Uterus (tissue), 2 donors: Measurements from ENCODE around the gene ITPA.

Source experiments
- POLR2A ChIP-seq, 2 donors: fragments of 450-650 bp; IDR thresholded peaks; one replicate each; pipeline ENCODE4 v1.6.1; 2016; ENCODE audit warnings: antibody characterized with exemption in 2 of 2, mild to moderate bottlenecking in 1 of 2, moderate library complexity in 1 of 2
- TF ChIP-seq, protein P1 (sequence below), 4 experiments: fragments of 200-600 bp in 2 of 4; fragments of 450-650 bp in 2 of 4; sonication (generic) in 2 of 4; IDR thresholded peaks; one replicate each; pipeline ENCODE4 v1.5.1; 2016 to 2019; ENCODE audit warnings: antibody characterized with exemption in 4 of 4, mild to moderate bottlenecking in 2 of 4, moderate library complexity in 1 of 4

DNA sequence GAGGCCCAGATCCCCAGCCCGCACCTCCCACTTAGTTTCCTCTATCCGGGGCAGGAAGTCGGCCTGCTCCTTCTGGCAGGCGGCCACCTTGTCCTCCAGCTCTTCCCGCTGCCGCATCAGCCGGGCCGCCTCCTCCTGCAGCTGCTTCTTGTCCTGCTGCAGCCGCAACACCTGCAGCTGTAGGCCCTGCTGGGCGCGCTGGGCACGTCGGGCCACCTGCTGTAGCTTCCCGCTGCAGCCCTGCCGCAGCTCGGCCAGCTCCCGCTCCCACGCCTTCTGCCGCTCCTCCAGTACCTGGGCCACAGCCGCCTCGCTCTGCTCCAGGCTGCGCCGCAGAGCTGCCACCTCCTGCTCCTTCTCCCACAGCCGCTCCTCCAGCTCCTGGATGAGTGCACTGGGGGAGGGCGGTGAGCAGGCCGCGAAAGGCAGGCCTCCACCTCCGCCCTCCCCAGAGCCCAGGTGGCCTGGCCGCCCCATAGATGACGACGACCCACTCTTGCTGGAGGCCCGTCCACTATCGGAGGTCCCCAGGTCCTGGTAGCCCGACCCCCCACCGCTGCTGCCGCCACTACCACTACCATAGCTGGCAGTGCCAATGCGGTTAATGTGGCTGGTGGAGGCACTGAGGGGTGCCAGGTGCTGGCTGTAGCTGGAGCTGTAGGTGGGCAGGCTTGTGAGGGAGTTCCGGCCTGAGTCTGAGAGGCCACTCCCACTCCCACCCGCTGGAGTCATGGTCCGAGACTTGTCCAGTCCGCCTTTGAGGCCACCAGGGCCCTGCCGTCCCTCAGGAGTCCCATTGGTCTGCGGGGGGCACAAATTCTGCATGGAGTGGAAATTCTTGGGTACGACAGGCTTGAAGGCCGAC lies 43.6 kb upstream of the ITPA start:
- TF ChIP-seq, protein P1, sequence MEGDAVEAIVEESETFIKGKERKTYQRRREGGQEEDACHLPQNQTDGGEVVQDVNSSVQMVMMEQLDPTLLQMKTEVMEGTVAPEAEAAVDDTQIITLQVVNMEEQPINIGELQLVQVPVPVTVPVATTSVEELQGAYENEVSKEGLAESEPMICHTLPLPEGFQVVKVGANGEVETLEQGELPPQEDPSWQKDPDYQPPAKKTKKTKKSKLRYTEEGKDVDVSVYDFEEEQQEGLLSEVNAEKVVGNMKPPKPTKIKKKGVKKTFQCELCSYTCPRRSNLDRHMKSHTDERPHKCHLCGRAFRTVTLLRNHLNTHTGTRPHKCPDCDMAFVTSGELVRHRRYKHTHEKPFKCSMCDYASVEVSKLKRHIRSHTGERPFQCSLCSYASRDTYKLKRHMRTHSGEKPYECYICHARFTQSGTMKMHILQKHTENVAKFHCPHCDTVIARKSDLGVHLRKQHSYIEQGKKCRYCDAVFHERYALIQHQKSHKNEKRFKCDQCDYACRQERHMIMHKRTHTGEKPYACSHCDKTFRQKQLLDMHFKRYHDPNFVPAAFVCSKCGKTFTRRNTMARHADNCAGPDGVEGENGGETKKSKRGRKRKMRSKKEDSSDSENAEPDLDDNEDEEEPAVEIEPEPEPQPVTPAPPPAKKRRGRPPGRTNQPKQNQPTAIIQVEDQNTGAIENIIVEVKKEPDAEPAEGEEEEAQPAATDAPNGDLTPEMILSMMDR (IDR thresholded peaks at IDR 0.05) = no peak
- TF ChIP-seq POLR2A (IDR thresholded peaks at IDR 0.05) = no peak
